GM18526 (cell line): ENCODE results near the gene GPR52.

Experiments used
- POLR2A ChIP-seq: IDR thresholded peaks from 3 replicates; pipeline ENCODE4 v1.6.1; 2011; ENCODE audit not compliant: insufficient read length; ENCODE audit errors: extremely low read depth

Gene GPR52

DNA sequence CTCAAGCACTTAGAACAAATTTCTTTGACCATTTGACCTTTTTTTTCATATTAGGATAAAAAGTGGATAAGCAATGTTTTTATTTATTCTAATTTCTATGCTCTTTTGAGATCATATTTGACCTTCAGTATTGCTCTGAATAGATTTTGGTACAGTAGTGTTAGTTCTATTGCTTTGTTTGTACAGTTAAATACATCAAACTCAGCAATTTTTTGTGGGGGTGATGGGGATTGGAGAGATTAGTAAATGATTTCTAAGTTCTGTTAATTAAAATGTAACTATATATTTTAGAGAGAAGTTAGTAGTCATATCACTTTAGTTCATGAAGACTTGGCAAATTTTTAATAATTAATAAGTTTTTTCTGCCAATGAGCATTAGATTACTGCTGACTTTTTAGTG lies 2.4 kb upstream of the GPR52 start:
- TF ChIP-seq POLR2A = no peak

DNA sequence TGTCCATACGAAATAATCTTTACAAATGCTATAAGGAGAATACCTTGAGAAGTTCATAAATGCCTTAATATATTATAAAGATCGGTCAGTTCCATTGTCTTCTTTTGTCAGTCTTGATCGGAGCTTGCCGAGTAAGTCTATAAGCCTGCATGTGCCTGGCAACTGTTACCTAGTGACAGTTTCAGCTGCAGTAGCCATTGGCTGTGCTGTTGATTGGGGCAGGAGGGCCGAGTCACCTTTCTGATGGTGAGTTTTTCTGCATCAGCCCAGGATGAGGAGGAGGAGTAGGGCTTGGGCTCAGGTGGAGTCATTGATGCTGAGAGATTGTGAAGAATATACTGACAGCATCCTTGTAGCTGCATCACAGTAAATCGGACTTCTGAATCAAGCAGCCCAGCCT lies 1.9 kb upstream of the GPR52 start:
- no peak for TF ChIP-seq POLR2A

DNA sequence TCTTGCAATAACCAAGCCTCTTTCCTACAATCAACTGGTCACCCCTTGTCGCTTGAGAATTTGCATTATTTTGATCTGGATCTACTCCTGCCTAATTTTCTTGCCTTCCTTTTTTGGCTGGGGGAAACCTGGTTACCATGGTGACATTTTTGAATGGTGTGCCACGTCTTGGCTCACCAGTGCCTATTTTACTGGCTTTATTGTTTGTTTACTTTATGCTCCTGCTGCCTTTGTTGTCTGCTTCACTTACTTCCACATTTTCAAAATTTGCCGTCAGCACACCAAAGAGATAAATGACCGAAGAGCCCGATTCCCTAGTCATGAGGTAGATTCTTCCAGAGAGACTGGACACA lies 743 bp downstream of the GPR52 start:
- TF ChIP-seq POLR2A = no peak

DNA sequence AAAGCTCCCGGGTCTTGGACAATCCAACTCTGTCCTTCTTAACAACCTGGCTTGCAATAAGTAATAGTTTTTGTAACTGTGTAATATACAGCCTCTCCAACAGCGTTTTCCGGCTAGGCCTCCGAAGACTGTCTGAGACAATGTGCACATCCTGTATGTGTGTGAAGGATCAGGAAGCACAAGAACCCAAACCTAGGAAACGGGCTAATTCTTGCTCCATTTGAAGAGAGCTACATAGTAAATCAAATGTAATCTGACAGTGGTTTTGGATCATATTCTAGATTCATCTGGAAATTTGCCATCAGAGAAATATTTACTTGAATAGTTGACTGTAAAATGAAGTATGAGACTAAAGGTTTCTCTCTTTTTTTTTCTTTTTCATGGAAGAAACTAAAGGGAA lies 1.2 kb downstream of the GPR52 start:
- TF ChIP-seq POLR2A = no peak

DNA sequence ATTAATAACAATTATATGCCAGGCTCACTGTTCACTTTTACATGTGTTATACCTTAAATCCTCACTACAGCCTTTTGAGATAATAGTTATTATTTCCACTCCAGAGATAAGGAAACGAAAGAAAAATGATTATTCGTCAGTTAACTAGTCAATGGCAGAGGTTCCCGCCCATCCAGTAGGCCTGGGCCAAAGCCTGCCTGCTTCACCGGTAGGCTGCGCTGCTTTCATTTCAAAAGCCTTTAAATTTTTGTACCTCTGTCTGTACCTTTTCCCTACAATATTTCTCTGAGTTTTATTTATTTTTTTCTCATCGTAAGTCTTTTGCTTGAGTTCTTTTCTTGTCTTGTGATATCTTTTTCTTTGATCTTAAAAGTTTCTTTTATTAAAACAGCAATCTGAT lies 3.6 kb downstream of the GPR52 start:
- no peak for TF ChIP-seq POLR2A

DNA sequence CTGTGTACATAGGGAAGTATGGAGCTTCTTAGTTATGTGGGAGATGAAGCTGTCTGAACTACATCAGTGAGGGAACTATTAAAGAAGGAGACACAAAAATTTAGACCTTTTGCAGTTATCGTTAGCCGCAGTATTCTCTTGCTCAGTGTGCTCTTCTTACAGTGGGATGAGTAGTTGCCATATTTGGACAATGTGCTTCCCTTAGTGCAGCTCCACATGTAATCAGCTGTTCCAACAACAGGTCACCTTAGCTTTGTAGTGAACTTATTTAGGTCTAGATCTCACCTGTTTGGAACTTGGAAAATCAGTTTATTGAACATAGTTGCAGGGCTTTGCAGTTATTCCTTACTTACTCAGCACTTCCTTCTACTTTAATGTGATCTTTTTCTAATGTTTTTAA lies 18.1 kb downstream of the GPR52 start:
- TF ChIP-seq POLR2A = no peak

DNA sequence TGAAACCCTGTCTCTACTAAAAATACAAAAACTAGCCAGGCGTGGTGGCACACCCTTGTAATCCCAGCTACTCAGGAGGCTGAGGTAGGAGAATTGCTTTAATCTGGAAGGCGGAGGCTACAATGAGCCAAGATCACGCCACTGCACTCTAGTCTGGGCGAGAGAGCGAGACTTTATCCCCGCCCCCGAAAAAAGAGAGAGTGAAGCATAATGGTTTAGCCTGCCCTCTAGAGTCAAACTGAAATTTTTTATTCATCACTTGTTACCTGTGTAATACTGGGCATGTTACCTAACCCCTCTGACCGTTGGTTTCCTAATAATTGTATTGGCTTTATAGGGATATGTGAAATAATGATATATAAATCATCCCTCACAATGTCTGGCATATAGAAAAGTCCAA lies 18.8 kb downstream of the GPR52 start:
- no peak for TF ChIP-seq POLR2A

DNA sequence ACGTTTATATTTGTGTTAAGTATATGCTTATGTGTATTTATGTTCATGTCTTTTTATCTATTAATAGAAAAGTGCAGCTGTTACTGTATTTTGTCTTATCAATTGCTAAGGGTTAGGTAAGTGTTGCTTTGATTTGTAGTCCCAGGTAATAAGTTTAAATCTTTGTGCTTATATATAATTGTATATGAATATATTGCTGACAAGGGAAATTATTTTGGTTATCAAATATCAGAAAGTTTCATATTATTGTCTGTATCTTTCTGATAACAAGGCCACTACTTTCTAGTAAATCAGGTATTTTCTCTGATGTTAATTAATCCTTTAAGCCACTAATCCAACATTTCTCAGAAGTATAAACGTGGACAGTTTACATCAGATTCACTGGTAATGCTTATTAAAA lies 21.3 kb downstream of the GPR52 start:
- TF ChIP-seq POLR2A = no peak

DNA sequence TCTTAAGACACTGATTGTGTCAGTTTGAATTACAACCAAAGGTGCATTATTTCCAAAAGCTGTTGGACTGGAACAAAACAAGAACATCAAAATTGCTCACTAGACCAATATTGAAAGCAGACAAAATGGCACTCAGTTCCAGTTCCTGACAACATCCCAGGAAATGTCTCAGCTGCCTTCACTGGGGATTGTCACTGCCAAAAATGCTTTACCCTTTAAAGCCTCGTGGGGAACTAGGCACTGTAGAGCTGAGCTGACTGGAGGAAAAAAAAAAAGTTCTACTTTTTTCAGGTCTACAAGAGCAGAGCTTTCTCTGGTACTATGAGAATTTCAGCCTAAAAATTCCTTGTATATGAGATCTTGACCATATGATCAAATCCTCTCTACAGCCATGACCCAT lies 21.9 kb downstream of the GPR52 start:
- no peak for TF ChIP-seq POLR2A

DNA sequence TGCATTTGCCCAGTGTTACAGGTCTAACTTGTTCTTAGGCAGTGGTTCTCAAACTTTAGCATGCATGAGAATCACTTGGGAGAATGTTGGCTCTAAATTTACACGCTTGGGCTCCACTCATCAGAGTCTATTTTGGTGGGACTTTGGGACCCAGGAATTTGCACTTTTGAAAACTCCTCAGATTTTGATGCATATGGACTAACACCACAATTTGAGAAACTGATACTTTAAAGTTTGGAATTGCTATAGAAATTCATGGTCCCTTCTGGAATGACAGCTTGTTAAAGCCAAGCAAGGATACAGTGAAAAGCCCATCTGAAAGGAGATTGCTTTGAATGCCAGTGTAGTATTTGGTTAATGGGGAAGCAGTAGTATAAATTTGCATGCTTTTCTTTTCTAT lies 31.5 kb downstream of the GPR52 start:
- no peak for TF ChIP-seq POLR2A

DNA sequence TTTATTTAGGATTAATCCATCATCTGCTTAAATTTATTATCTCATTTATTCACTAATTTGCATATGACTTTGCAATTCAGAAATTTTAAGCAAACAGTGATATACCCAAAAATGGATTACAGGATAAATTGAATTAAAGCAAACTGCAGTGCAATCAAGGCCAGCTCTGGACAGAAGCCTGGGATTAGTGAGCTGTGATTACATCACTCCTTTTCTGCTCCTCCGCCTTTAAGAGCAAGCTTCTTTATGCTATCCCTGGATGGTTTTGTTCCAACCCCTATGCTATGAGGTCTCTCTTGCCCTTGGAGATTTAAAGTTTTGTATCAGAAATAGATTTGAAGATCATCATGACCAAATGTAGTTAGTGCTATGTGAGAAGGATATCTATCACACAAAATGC lies 32.6 kb downstream of the GPR52 start:
- no peak for TF ChIP-seq POLR2A

DNA sequence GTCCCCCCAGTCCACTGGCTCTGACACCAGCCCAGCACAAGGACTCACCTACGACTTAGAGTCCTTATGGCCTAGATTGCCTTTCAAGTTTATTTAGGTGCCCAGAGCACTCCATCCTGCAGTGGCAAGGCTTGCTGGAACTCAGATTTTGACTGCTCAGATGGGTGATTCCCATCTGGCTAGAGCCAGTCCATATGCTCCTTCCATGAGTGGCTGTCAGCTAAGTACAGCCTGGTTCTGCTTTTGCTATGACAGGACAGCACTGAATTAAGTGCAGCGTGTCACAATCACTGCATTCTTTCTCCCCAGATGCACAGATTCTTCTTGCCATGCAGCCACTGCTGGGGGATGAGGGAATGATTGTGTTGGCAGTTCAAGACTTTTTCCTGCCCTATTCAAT lies 43.8 kb downstream of the GPR52 start:
- TF ChIP-seq POLR2A = no peak

DNA sequence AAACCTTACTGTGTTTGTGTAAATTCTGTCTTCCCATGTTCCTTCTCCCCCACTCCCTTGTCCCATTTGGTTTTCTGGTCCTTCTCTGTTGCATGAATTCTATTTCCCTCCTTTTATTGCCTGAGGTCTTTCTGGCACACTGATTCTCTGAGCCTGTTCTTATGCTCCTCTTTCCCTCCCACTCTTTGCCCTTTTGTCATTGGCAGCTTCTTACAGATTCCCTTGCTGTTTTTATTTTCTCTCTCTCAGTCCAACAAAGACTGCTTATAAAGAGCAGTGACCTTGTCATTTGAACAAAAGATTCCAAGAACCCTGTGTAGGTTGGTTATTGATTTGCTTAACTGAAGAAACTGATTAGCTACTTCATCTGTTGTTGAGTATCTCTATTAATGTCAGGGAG lies 49.7 kb downstream of the GPR52 start:
- TF ChIP-seq POLR2A = no peak
